ENCODE results near the gene OPRL1.

The OPRL1 gene

GRCh38 chr20:64056889-64057627 is 22.8 kb upstream of the OPRL1 start:
- no peak for DNase-seq

DNA sequence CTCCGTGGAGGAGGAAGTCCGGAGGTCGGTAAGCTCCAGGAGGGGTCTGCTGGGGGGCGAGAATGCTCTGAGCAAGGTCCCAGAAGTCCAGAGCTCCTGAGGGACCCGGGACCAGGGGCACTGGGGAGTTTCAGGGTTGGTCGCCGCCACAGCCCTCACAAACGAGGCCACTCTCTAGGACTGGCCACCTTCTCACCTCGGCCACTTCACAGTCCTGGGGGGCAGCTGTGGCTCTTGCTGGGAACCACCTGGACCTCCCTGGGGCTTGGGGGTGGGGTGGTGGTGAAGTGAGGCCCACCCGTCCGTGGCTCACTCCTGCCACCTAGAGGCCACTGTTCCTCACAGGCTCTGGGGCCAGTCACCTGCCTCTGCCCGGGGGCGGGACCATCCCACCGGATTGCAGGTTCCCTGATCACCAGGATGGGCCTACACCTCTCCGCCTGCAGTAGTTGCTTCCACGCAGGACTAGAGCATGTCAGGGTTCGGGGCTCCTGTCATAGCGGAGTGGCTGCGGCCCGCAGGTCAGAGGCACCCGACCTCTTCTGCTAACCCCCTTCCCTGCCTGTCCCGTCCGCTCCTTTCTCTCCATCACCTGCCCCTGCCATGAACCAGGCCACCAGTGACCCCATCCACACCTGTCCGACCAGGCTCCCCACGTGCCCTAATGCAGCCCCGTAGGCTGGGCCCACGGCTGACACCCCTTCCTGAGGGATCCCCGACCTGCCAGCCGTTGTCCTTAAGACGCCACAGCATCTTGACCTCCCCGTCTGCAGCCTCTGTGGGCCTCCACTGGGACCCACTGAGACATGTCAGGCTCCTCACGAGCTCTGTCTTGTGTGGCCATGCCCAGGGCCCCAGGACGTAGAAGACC is 22.0 kb upstream of the OPRL1 start:
- peak; percentile 85 for DNase-seq

GRCh38 chr20:64058536-64058935 is 21.3 kb upstream of the OPRL1 start:
- no peak for DNase-seq

DNA sequence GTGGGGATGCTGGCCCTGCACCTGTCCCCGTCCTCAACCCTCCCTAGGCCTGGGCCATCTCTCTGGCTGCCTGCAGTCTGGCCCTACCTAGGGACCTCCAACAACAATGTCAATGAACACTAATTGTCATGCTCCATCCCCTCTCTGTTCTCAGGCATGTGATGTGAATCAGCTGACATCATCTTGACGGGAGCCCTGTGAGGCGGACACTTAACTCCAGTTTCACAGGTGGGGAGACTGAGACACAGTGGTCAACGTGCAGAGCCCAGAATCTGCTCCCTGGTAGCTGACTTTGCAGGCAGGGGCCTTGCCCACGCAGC is 17.6 kb upstream of the OPRL1 start:
- DNase-seq, result no peak

- DNase-seq, result peak; percentile 94
Observed at GRCh38 chr20:64062596-64063388, 17.1 kb upstream of the OPRL1 start, which contains the start of gene TCEA2. TSS of gene TCEA2 (plus strand) at chr20:64063198. CDS start at chr20:64063313, 115 bp downstream.

GRCh38 chr20:64063389-64064144 is 16.3 kb upstream of the OPRL1 start:
- no peak for DNase-seq

GRCh38 chr20:64064145-64064698 is 15.7 kb upstream of the OPRL1 start:
- DNase-seq, result no peak

GRCh38 chr20:64065062-64065973 is 14.6 kb upstream of the OPRL1 start:
- DNase-seq, result no peak

- DNase-seq, result no peak
Observed at GRCh38 chr20:64065974-64066343, 13.9 kb upstream of the OPRL1 start.

GRCh38 chr20:64067005-64067632 is 12.8 kb upstream of the OPRL1 start:
- no peak for DNase-seq

DNA sequence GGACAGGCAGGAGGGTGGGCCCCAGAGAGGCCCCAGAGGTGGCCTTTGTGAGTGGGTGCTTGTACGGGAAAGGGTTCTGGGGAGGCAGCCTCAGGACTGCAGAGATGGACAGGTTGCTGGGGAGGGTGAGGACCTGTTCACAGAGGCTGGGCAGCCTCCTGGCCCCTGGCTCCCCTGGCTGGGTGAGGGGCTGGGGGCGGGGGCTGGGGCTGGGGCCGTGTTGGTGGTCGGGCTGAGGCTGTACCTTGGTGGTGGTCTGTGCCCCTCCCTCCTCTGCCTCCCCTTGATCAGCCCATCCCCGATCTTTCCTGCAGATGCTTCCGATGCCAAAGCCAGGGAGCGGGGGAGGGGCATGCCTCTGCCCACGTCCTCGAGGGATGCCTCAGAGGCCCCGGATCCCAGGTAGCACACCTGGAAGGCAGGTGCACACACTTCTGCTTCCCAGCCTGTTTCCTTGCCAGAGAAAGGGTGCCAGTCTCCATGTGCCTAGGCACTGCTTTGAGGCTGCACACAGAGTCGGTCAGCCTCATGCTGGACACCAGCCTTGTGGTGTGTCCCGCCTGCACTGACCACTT is 12.1 kb upstream of the OPRL1 start:
- no peak for DNase-seq

DNA sequence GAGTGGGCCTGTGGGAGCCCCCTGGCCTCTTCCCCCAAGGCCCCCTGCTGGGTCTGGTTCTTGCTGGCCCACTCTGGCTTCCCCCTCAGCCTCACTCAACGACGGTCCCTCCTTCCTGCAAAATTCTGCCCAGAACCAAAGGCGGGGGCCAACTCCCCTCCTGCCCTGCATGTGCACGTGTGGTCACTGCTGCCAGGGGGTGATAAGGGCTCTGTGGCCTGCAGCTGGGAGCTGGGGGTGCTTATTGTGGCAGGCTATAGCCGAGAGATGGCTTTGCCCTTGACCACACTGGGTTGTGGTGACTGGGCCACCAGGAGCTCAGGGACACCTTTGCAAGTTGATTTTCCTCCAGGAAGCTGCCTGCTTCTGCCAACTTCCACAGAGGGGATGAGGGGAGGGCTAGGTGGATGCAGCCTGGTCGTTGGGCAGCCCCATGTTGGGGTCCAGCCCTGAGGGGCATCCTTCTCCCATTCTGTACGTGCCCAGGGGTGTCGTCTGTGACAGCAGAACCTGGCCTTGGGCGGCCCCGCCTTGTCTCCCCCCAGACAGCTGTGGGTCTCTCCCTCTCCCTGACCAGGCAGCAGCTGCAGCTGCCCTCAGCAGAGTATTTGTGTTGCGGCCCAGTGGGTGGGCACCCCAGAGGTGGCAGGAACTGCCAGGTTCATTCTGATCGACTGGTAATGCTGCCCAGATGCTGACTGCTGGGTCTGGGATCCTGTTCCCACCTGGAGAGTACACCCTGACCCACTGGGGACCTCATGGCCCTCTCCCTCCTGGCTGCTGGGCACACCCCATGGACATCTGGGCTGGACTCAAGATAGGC is 11.3 kb upstream of the OPRL1 start:
- DNase-seq, result no peak

GRCh38 chr20:64069209-64069613 is 10.7 kb upstream of the OPRL1 start:
- no peak for DNase-seq

GRCh38 chr20:64069614-64070243 is 10.2 kb upstream of the OPRL1 start:
- DNase-seq, result no peak

DNA sequence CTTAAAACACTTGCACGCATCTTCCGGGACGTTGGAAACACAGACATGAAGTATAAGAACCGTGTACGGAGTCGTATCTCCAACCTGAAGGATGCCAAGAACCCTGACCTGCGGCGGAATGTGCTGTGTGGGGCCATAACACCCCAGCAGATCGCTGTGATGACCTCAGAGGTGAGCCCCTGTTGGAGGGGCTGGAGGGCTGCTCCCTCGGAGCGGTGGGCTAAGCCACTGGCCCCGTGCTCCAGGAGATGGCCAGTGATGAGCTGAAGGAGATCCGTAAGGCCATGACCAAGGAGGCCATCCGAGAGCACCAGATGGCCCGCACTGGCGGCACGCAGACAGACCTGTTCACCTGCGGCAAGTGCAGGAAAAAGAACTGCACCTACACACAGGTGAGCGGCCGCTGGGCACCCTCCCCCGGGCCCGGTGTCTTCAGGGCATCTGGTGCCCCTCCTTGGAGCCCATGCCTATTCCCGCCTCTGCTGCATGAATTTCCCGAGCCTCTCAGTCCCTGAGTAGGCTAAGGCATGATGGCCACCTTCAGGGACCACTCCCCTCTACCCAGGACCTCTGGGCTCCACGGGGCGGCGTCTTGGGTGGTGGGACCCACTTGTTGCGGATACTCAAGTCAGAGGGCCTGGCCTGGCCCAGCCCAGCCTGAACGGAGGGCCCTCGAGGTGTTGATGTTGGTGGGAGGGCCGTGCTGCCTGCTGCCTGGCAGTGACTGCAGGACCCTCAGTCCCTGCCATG is 9.5 kb upstream of the OPRL1 start:
- DNase-seq, result no peak

GRCh38 chr20:64071341-64072332 is 8.2 kb upstream of the OPRL1 start:
- no peak for DNase-seq

- no peak for DNase-seq
Observed at GRCh38 chr20:64072498-64073063, 7.3 kb upstream of the OPRL1 start.

Data from stimulated activated CD4-positive, alpha-beta T cell treated with anti-CD3 and anti-CD28 coated beads, Interleukin-12 subunit alpha, Interleukin-12 subunit beta, amount 100 ng/mL, for 4 hours (primary cell).